Neutrophil (primary cell): ENCODE data around the gene TSPAN9.

ENCODE experiments used
- H3K27ac ChIP-seq: fragments of 200-600 bp; sonication (generic); 2 replicates; pipeline ENCODE4 v1.5.1; 2016; ENCODE audit warnings: mild to moderate bottlenecking, moderate library complexity
- H3K27me3 ChIP-seq: fragments of 200-600 bp; sonication (generic); 2 replicates; pipeline ENCODE4 v1.6.0; 2016; ENCODE audit warnings: mild to moderate bottlenecking
- H3K36me3 ChIP-seq: fragments of 200-600 bp; sonication (generic); 2 replicates; pipeline ENCODE4 v1.5.1; 2017
- H3K4me1 ChIP-seq, 2 experiments: fragments of 200-600 bp in 1 of 2; sonication (generic) in 1 of 2; 1 replicate in 1 of 2; 2 replicates in 1 of 2; pipeline versions ENCODE4 v1.5.1 to v1.6.1; 2013 to 2016; ENCODE audit warnings: low read depth in 1 of 2, low read length in 1 of 2, mild to moderate bottlenecking in 1 of 2, moderate library complexity in 1 of 2; ENCODE audit not compliant: control insufficient read depth in 1 of 2, insufficient read depth in 1 of 2
- H3K4me3 ChIP-seq, 2 experiments: fragments of 200-600 bp in 1 of 2; sonication (generic) in 1 of 2; 1 replicate in 1 of 2; 2 replicates in 1 of 2; pipeline ENCODE4 v1.5.1; 2013 to 2016; ENCODE audit warnings: low read depth in 1 of 2, low read length in 1 of 2, mild to moderate bottlenecking in 1 of 2, moderate library complexity in 1 of 2
- H3K9me3 ChIP-seq: fragments of 200-600 bp; sonication (generic); 2 replicates; pipeline ENCODE4 v1.5.1; 2016
- CTCF ChIP-seq: fragments of 200-600 bp; sonication (generic); IDR thresholded peaks from 2 replicates; pipeline ENCODE4 v1.5.1; 2016; ENCODE audit warnings: antibody characterized with exemption

Gene TSPAN9

GRCh38 chr12:3099146-3099545 lies 22.0 kb downstream of the TSPAN9 start:
- Histone ChIP-seq H3K36me3 (no peaks in the 10 kb centered on the region), H3K9me3 (no peaks in the 10 kb centered on the region), H3K4me1 (no peaks in the 10 kb centered on the region), H3K4me3 (no peak overlapping the region), H3K27ac (no peak overlapping the region), H3K27me3 (peaks cover 18% of the 10 kb centered on the region)
- no peak for TF ChIP-seq CTCF

GRCh38 chr12:3101309-3102024 lies 24.3 kb downstream of the TSPAN9 start:
- no peak overlapping the region for H3K27ac ChIP-seq
- no peaks in the 10 kb centered on the region for H3K36me3 ChIP-seq
- H3K4me1 ChIP-seq, result no peaks in the 10 kb centered on the region
- TF ChIP-seq CTCF, result no peak
- no peaks in the 10 kb centered on the region for H3K9me3 ChIP-seq
- H3K4me3 ChIP-seq, result no peak overlapping the region
- peaks cover 18% of the 10 kb centered on the region for H3K27me3 ChIP-seq

GRCh38 chr12:3102771-3103410 lies 25.7 kb downstream of the TSPAN9 start:
- no peak overlapping the region for H3K4me3 ChIP-seq

GRCh38 chr12:3103806-3104205 lies 26.6 kb downstream of the TSPAN9 start:
- H3K4me3 ChIP-seq, result no peak overlapping the region
- no peaks in the 10 kb centered on the region for H3K36me3 ChIP-seq
- TF ChIP-seq CTCF, result no peak
- no peaks in the 10 kb centered on the region for H3K4me1 ChIP-seq
- peaks cover 31% of the 10 kb centered on the region for H3K27me3 ChIP-seq
- no peaks in the 10 kb centered on the region for H3K9me3 ChIP-seq
- H3K27ac ChIP-seq, result no peak overlapping the region

More at GRCh38 chr12:3102771-3103410, 25.7 kb downstream of the TSPAN9 start:
- H3K4me1 ChIP-seq, result no peaks in the 10 kb centered on the region
- no peaks in the 10 kb centered on the region for H3K9me3 ChIP-seq
- H3K36me3 ChIP-seq, result no peaks in the 10 kb centered on the region
- no peak for TF ChIP-seq CTCF
- H3K27me3 ChIP-seq, result peaks cover 29% of the 10 kb centered on the region
- H3K27ac ChIP-seq, result no peak overlapping the region

- Histone ChIP-seq H3K27ac (no peak overlapping the region), H3K27me3 (peaks cover 42% of the 10 kb centered on the region), H3K4me3 (no peak overlapping the region), H3K4me1 (no peaks in the 10 kb centered on the region), H3K36me3 (no peaks in the 10 kb centered on the region), H3K9me3 (no peaks in the 10 kb centered on the region)
- TF ChIP-seq CTCF, result no peak
These were observed 28.7 kb downstream of the TSPAN9 start for GRCh38 chr12:3105690-3106479.
